Heart right ventricle (tissue), 16 donors: Measurements from ENCODE around the gene CFAP61. TPM values are rescaled to one million over a fixed set of nuclear protein-coding genes. Genes with fewer than 3 reads are reported as not detected.

Experiments used
- ATAC-seq, 8 donors: fragments of 200-7000 bp; cut with Tn5 transposase; one replicate each; pipeline ENCODE4 v1.9.1; 2020; ENCODE audit warnings: mild to moderate bottlenecking in 8 of 8, moderate library complexity in 8 of 8, moderate number of reproducible peaks in 1 of 8
- DNase-seq, 2 donors: peaks; one replicate each; pipeline ENCODE4 v3.0.0-alpha.2; 2020
- H3K27ac ChIP-seq, 10 donors: fragments of 200-600 bp; sonication (generic) in 2 of 10; one replicate each; pipeline versions ENCODE4 v1.5.0 to v1.8.0; 2020 to 2022; ENCODE audit warnings: mild to moderate bottlenecking in 3 of 10
- H3K27me3 ChIP-seq, 7 donors: fragments of 200-600 bp; one replicate each; pipeline ENCODE4 v1.8.0; 2021 to 2022; ENCODE audit warnings: mild to moderate bottlenecking in 2 of 7
- H3K36me3 ChIP-seq, 9 donors: fragments of 200-600 bp; sonication (generic) in 1 of 9; one replicate each; pipeline versions ENCODE4 v1.5.0 to v1.8.0; 2020 to 2022; ENCODE audit warnings: mild to moderate bottlenecking in 2 of 9
- H3K4me1 ChIP-seq, 9 donors: fragments of 200-600 bp; sonication (generic) in 1 of 9; one replicate each; pipeline versions ENCODE4 v1.5.0 to v1.8.0; 2020 to 2022; ENCODE audit warnings: mild to moderate bottlenecking in 4 of 9
- H3K4me3 ChIP-seq, 10 donors: fragments of 200-600 bp; sonication (generic) in 2 of 10; one replicate each; pipeline versions ENCODE4 v1.5.0 to v1.8.0; 2020 to 2022; ENCODE audit warnings: mild to moderate bottlenecking in 7 of 10, moderate library complexity in 2 of 10
- H3K9me3 ChIP-seq, 11 donors: fragments of 200-600 bp in 10 of 11; sonication (generic) in 2 of 11; one replicate each; pipeline versions ENCODE4 v1.5.0 to v1.8.0; 2013 to 2022; ENCODE audit warnings: mild to moderate bottlenecking in 2 of 11, control low read depth in 1 of 11, moderate library complexity in 1 of 11
- WGBS, 2 donors: extraction: QIAGEN DNeasy Blood & Tissue Kit; methylation state at CpG; one replicate each; pipeline ENCODE4 v1.1.7; 2013; ENCODE audit warnings: inconsistent platforms in 1 of 2; 5-methylcytosine and 5-hydroxymethylcytosine counted together
- intact Hi-C, 10 donors: fragments of 100-400 bp; cut with DNase I; formaldehyde crosslinking; loops; one replicate each; pipeline versions ENCODE4 v1.11.1 to v1.14.2; 2022
- polyA plus RNA-seq, 2 donors: library from polyadenylated mRNA; stranded (reverse); fragments of 200-250 nt; gene quantifications; one replicate each; pipeline ENCODE4 v1.2.3, GENCODE V29; 2013
- total RNA-seq, 10 donors: library from RNA; stranded (reverse); fragmentation: NEBNext Ultra II Directional in 3 of 10; extraction: Animal tissue kit (Norgen Biotek cat#: 25700) in 3 of 10; gene quantifications; one replicate each; pipeline versions ENCODE4 v1.2.1 to v1.2.4, GENCODE V29; 2021 to 2023
- TF ChIP-seq, protein P1 (sequence below), 9 donors: fragments of 200-600 bp; sonication (generic) in 2 of 9; IDR thresholded peaks; one replicate each; pipeline versions ENCODE4 v1.5.0 to v1.8.0; 2021 to 2022; ENCODE audit warnings: antibody characterized with exemption in 9 of 9, mild to moderate bottlenecking in 5 of 9, moderate library complexity in 1 of 9
- donor health status: Arrhythmogenic right ventricular cardiomyopathy.
- donor health status: ischemic (EF 13 %, LVEDD 7.1; RV severe dilation, severe dysfunction).
- donor health status: healthy with polysubstance abuse.
- donor health status: DM: no; HTN: yes; CAD: no.
- donor health status: DM: no; HTN: no; CAD: no.
- donor health status: ischemic (EF 25% LVEDD 6.9; RV normal size, moderate dysfunction).
- donor health status: ischemic (EF 25% LVEDD 5.7; RV mildly dilated, moderate dysfunction).
- donor health status: healthy.
- donor health status: DM: yes; HTN: yes; CAD: no.
- donor health status: Ischemic cardiomyopathy.
- donor health status: ischemic (EF 35%, LVEDD 5.7; RV mildly dilated, moderate dysfunction).
- donor health status: nonischemic (EF 11% LVEDD 7.7; RV severe dilation, severe dysfunction).
- donor health status: DM: yes; HTN: yes; CAD: no.
- donor health status: PGD.
- donor health status: ischemic (EF 29% LVEDD 5.4; RV normal size, mild dysfunction).
- donor health status: nonischemic (EF 23%, LVEDD 6.1; RV moderate dilation, normal function).

Gene CFAP61
- total and polyA plus RNA-seq, 12 donors, result 8.2 to 140 (median 60.6) TPM

DNA sequence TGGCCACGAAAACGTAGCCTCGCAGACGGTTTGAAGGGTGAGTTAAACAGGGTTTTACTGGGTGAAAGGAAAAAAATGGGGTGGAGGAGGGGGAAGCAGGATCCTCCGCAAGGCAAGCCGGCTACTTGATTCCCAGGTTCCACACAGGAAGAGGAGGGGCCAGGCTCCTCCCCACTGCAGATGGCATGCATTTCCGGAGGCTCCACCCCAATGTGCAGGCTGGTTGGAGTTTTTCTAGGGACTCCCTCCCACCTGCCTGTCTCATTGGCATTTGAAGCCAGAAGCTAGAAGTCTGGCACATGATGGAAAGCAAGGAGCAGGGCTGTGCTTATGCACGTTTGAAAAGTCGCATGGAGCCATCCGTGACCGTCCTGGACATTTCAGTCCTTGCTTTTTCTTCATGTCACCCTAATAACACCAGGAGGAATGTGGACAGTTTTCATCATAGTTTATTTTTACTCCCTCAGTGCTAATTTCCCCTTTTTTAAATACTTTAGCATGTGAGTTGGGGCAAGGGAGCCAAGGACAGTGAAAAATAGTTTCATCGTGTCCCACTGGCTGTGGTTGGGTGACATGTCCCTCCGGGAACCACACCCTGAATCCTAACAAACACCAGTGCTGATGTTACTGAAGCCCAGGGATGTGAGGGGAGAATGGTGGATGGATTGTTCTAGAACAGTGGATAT lies 215.5 kb downstream of the CFAP61 start:
- TF ChIP-seq, protein P1, sequence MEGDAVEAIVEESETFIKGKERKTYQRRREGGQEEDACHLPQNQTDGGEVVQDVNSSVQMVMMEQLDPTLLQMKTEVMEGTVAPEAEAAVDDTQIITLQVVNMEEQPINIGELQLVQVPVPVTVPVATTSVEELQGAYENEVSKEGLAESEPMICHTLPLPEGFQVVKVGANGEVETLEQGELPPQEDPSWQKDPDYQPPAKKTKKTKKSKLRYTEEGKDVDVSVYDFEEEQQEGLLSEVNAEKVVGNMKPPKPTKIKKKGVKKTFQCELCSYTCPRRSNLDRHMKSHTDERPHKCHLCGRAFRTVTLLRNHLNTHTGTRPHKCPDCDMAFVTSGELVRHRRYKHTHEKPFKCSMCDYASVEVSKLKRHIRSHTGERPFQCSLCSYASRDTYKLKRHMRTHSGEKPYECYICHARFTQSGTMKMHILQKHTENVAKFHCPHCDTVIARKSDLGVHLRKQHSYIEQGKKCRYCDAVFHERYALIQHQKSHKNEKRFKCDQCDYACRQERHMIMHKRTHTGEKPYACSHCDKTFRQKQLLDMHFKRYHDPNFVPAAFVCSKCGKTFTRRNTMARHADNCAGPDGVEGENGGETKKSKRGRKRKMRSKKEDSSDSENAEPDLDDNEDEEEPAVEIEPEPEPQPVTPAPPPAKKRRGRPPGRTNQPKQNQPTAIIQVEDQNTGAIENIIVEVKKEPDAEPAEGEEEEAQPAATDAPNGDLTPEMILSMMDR (IDR thresholded peaks at IDR 0.05), result no peak
- DNase-seq, result peak in 1 of 2 donors; percentile 18
- H3K4me3 ChIP-seq, result no peak overlapping the region

DNA sequence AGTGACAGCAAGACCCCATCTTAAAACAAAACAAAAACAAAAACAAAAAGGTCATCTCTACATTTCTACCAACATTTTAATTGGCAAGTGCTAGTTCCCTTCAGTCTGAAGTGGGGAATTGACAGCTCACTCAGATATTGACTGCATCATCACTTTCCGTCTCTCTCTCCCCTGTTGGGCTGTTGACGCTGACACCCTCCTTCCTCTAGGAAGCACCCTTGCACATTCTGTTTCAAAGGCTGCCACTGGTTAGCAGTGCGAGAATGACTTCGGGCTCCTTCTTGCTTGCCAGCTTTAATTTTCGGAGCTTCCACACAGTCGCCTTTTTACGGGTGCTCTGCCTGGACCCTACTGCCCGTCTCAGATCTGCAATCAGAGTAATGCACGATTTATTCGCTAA lies 218.9 kb downstream of the CFAP61 start:
- 71 to 79% methylated on average over 10 of the region's 10 CpGs for WGBS, 2 donors
- TF ChIP-seq, protein P1 (IDR thresholded peaks at IDR 0.05), result no peak
- H3K9me3 ChIP-seq, result no peaks in the 10 kb centered on the region
- ATAC-seq (peak in 1 of 8 donors; percentile 50), DNase-seq (no peak)
- intact Hi-C loops, result no loop called here
- peaks cover 0 to 21% (median 0%) of the 10 kb centered on the region in 9 donors for H3K4me1 ChIP-seq
- H3K4me3 ChIP-seq, result no peak overlapping the region
- H3K27me3 ChIP-seq, result no peaks in the 10 kb centered on the region
- H3K36me3 ChIP-seq, result no peaks in the 10 kb centered on the region
- H3K27ac ChIP-seq, result no peak overlapping the region

More for the DNA sequence above, 215.5 kb downstream of the CFAP61 start:
- H3K27ac ChIP-seq, result peak overlapping the region in 1 of 10 donors; percentile 31
- peaks cover 0 to 6% (median 0%) of the 10 kb centered on the region in 9 donors for H3K36me3 ChIP-seq
- H3K4me1 ChIP-seq, result peaks cover 0 to 19% (median 0%) of the 10 kb centered on the region in 9 donors
- H3K27me3 ChIP-seq, result no peaks in the 10 kb centered on the region
- no peaks in the 10 kb centered on the region for H3K9me3 ChIP-seq
- WGBS, 2 donors, result 71 to 79% methylated on average over 13 of the region's 13 CpGs
- peak in 2 of 8 donors; percentile 25 to 49 for ATAC-seq
- intact Hi-C loops, result no loop called here

- ATAC-seq (no peak), DNase-seq (no peak)
- Histone ChIP-seq H3K27ac (peak overlapping the region in 1 of 10 donors; percentile 14), H3K9me3 (no peaks in the 10 kb centered on the region), H3K27me3 (peaks cover 0 to 7% (median 0%) of the 10 kb centered on the region in 7 donors), H3K36me3 (no peaks in the 10 kb centered on the region), H3K4me3 (no peak overlapping the region), H3K4me1 (peaks cover 0 to 28% (median 5%) of the 10 kb centered on the region in 9 donors)
- TF ChIP-seq, protein P1 (IDR thresholded peaks at IDR 0.05), result no peak
- WGBS, 2 donors, result 79 to 84% methylated on average over 4 of the region's 4 CpGs
- intact Hi-C loops, result no loop called here
Measured at GRCh38 chr20:20272686-20273085, 220.4 kb downstream of the CFAP61 start.

DNA sequence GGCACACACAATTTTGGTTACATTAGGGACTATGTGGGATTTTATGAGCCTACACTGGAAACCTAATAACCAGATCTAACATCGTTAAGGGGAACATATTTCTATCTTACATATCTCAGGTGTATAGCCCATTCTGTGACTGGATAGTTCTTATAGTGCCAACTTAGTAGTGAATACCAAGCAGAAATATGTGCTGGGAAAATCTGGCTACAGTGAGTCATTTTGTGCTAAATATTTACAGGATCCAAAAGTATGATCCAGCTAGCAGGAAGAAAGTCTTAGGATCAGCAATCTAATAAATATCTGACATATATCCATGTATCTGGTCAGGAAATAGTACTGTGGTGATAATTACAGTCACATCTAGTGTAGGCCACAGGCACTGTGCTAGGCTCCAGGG lies 221.0 kb downstream of the CFAP61 start:
- peaks cover 0 to 23% (median 5%) of the 10 kb centered on the region in 9 donors for H3K4me1 ChIP-seq
- DNase-seq, result no peak
- intact Hi-C loops, result no loop called here
- TF ChIP-seq, protein P1 (IDR thresholded peaks at IDR 0.05), result no peak
- H3K9me3 ChIP-seq, result no peaks in the 10 kb centered on the region
- H3K27me3 ChIP-seq, result peaks cover 0 to 7% (median 0%) of the 10 kb centered on the region in 7 donors
- no peak for ATAC-seq
- H3K36me3 ChIP-seq, result no peaks in the 10 kb centered on the region
- H3K4me3 ChIP-seq, result no peak overlapping the region
- no peak overlapping the region for H3K27ac ChIP-seq
- 97 to 98% methylated on average over 1 of the region's 1 CpG for WGBS, 2 donors
